HG02678 (cell line): ENCODE measurements around the gene PC.

Source experiments
- ATAC-seq: cut with Tn5 transposase; IDR thresholded peaks from one replicate; pipeline ENCODE4 v1.9.1; 2021; ENCODE audit warnings: mild to moderate bottlenecking, moderate library complexity; ENCODE audit not compliant: unreplicated experiment

Gene PC

GRCh38 chr11:66914505-66914904, 43.7 kb downstream of the PC start:
- no peak for ATAC-seq

GRCh38 chr11:66912911-66913310, 45.3 kb downstream of the PC start:
- ATAC-seq, result no peak

- no peak for ATAC-seq
Observed at GRCh38 chr11:66912361-66912760, 45.8 kb downstream of the PC start.

- no peak for ATAC-seq
Observed at GRCh38 chr11:66910669-66911068, 47.5 kb downstream of the PC start.

GRCh38 chr11:66910016-66910415, 48.2 kb downstream of the PC start:
- ATAC-seq, result no peak

- no peak for ATAC-seq
Observed at GRCh38 chr11:66909181-66909580, 49.0 kb downstream of the PC start.

GRCh38 chr11:66907751-66908630, 50.2 kb downstream of the PC start:
- ATAC-seq, result no peak

- ATAC-seq, result no peak
Observed at GRCh38 chr11:66906061-66906733, 52.0 kb downstream of the PC start.

- ATAC-seq, result no peak
Observed at GRCh38 chr11:66905631-66906030, 52.6 kb downstream of the PC start.

- ATAC-seq, result no peak
Observed at GRCh38 chr11:66904981-66905521, 53.1 kb downstream of the PC start.

- ATAC-seq, result no peak
Observed at GRCh38 chr11:66904561-66904960, 53.6 kb downstream of the PC start.

GRCh38 chr11:66904055-66904454, 54.1 kb downstream of the PC start:
- no peak for ATAC-seq

GRCh38 chr11:66902486-66903177, 55.6 kb downstream of the PC start:
- no peak for ATAC-seq

GRCh38 chr11:66901964-66902390, 56.2 kb downstream of the PC start:
- ATAC-seq, result no peak

GRCh38 chr11:66894141-66894540, 64.0 kb downstream of the PC start:
- ATAC-seq, result no peak

GRCh38 chr11:66892911-66893310, 65.3 kb downstream of the PC start:
- no peak for ATAC-seq

GRCh38 chr11:66891851-66892660, 66.1 kb downstream of the PC start:
- peak; percentile 69 for ATAC-seq

- ATAC-seq, result no peak
Observed at GRCh38 chr11:66889960-66890359, 68.2 kb downstream of the PC start.

GRCh38 chr11:66888282-66888681, 69.9 kb downstream of the PC start:
- ATAC-seq, result no peak

GRCh38 chr11:66887526-66887925, 70.7 kb downstream of the PC start:
- ATAC-seq, result no peak
